ENCODE data around the gene TNS3. TPM values are rescaled to one million over a fixed set of nuclear protein-coding genes. Genes with fewer than 3 reads are reported as not detected.

The TNS3 gene
- total and polyA plus RNA-seq, 9 of the 15 experiments (the other 6 are each of a cell fraction or from before 2014, with no cell fraction given), result 0.20 TPM; not detected in 8

DNA sequence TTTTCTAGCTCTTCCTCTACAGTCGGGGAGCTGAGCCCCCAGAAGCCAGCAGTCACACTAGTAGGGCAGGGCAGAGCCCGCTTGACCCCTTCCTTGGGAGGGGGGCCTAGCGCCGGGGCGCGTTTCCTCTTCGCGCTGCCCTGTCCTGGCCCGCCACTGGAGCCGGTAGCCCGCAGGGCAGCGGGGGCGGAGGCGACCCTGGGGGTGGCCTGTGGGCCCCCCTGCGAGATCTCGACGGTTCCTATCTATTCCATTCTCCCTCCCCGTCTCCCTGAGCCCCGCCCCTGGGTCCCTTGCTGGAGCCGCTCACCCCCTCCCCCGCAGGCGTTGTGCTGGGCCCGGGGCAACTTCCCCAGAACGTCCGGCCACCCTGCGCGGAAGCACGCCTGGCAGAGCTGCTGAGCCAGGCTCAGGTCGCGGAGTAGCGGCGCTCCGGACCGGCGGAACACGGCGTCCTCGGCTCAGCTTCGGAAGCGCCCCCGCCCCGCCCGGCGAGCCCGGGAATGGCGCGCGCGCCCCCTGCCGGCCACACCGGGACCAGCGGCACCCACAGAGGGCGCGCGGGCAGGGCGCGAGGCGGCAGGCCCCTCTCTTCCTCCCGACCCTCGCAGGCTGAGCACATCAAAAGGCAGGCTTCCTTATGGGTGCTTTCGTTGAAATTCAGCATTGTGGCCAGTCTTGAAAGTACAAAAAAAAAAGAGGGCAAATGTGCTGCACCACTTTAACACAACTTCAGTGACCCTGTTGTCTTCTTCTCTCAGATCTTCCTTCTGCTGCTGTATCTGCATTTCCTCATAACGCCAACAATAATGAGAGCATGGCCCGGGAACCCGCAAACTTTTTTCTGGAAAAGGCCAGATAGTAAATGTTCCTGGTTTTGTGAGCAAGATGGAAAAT is 327.6 kb downstream of the TNS3 start:
- H3K36me3 ChIP-seq (ENCODE audit: control insufficient read depth, insufficient read depth, low read length), result no peaks in the 10 kb centered on the region
- H3K9me3 ChIP-seq (replicated peaks; ENCODE audit: control insufficient read depth, insufficient read depth, low read depth, low read length), result no peaks in the 10 kb centered on the region
- BruUV-seq (replicated peaks), result no TSS peak
- POLR2A ChIA-PET, result interaction anchor here (0.5 to 0.6 kb wide), 2 partner anchors 1200 to 1336 kb away, joined by 3 read pairs; no protein-coding TSS in a partner anchor
- peak overlapping the region; percentile 30 to 89; a peak in 3 of 4 replicates for H3K9ac ChIP-seq (ENCODE audit: insufficient read depth in 1 of 2, low read depth in 2 of 2, low read length in 2 of 2)
- in situ Hi-C loops (cut with MboI) (no loop called here), intact Hi-C loops (cut with micrococcal nuclease) (loop anchor here (1.0 to 5.0 kb wide), 2 partner anchors 74 to 152 kb away; no protein-coding TSS in a partner anchor)
- H3K9me1 ChIP-seq (ENCODE audit: control insufficient read depth, insufficient read depth, low read length), result peaks cover 3% of the 10 kb centered on the region
- CTCF ChIA-PET (ENCODE audit: low intra/inter-chr PET ratio), result interaction anchor here (0.5 to 1.2 kb wide), 3 partner anchors 21 to 1337 kb away, joined by 3 read pairs; no protein-coding TSS in a partner anchor
- FAIRE-seq (no peak), ATAC-seq (peak; percentile 98), DNase-seq (ENCODE audit: extremely low read depth in 1 of 4, low spot score in 3 of 4) (peak; percentile 69 to 91 (median 88))
- H3K4me2 ChIP-seq (ENCODE audit: insufficient read depth, low read length), result peak overlapping the region; percentile 68
- peaks cover 7 to 10% of the 10 kb centered on the region in 2 experiments; a peak in 3 of 5 replicates for H3K4me1 ChIP-seq (replicated peaks in 1 of 2; ENCODE audit: control insufficient read depth in 2 of 2, insufficient read depth in 2 of 2, low read length in 2 of 2)
- 3% methylated on average over 29 of the region's 64 CpGs for WGBS (ENCODE audit: insufficient coverage, low coverage, missing lambda C conversion rate)
- H3K4me3 ChIP-seq, result peak overlapping the region; percentile 57
- peaks cover 0 to 12% of the 10 kb centered on the region in 2 experiments; a peak in 3 of 5 replicates for H3K27me3 ChIP-seq (ENCODE audit: control insufficient read depth in 2 of 2, insufficient read depth in 2 of 2, low read length in 2 of 2)
- H2AFZ ChIP-seq (ENCODE audit: low read depth, low read length), result peak overlapping the region; percentile 84
- H3K27ac ChIP-seq (ENCODE audit: extremely low read depth, low read depth, low read length), result no peak overlapping the region
- H3K79me2 ChIP-seq (ENCODE audit: control insufficient read depth, insufficient read depth, low read length), result no peaks in the 10 kb centered on the region
- H4K20me1 ChIP-seq (replicated peaks; ENCODE audit: control insufficient read depth, insufficient read depth, low read length), result peaks cover 6% of the 10 kb centered on the region
- TF ChIP-seq MAZ (CRISPR knock-in tag; conservative IDR thresholded peaks at IDR 0.05 in 1 of 2, IDR thresholded peaks at IDR 0.05 in 1 of 2) (peak; percentile 95 to 99), ZNF175 (CRISPR knock-in tag; IDR thresholded peaks at IDR 0.05; ENCODE audit: low read depth) (no peak), ZNF444 (CRISPR knock-in tag; IDR thresholded peaks at IDR 0.05) (no peak), ZNF274 (IDR thresholded peaks at IDR 0.05; ENCODE audit: borderline replicate concordance, low read depth, low read length) (no peak), IRF2 (CRISPR knock-in tag; IDR thresholded peaks at IDR 0.05) (no peak), NELFE (IDR thresholded peaks at IDR 0.05; ENCODE audit: insufficient read depth, insufficient read length) (no peak), TFAM (CRISPR knock-in tag; conservative IDR thresholded peaks at IDR 0.05) (no peak), ZBTB7A (IDR thresholded peaks at IDR 0.05; ENCODE audit: borderline replicate concordance, control insufficient read depth, low read depth, low read length) (peak; percentile 62; the same call in 1 of the 2 replicates), CTCFL (IDR thresholded peaks at IDR 0.05; ENCODE audit: borderline replicate concordance, insufficient read depth, low read depth, low read length, poor library complexity, severe bottlenecking) (peak; percentile 61), ZHX1 (conservative IDR thresholded peaks at IDR 0.05; ENCODE audit: low read length) (no peak), ZNF76 (CRISPR knock-in tag; IDR thresholded peaks at IDR 0.05; ENCODE audit: borderline replicate concordance) (no peak)
- TF ChIP-seq, protein P1, sequence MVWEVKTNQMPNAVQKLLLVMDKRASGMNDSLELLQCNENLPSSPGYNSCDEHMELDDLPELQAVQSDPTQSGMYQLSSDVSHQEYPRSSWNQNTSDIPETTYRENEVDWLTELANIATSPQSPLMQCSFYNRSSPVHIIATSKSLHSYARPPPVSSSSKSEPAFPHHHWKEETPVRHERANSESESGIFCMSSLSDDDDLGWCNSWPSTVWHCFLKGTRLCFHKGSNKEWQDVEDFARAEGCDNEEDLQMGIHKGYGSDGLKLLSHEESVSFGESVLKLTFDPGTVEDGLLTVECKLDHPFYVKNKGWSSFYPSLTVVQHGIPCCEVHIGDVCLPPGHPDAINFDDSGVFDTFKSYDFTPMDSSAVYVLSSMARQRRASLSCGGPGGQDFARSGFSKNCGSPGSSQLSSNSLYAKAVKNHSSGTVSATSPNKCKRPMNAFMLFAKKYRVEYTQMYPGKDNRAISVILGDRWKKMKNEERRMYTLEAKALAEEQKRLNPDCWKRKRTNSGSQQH (CRISPR knock-in tag; IDR thresholded peaks at IDR 0.05), result no peak
